IMR-90 (cell line): Measurements from ENCODE around the gene PPIB. TPM values are rescaled to one million over a fixed set of nuclear protein-coding genes. Genes with fewer than 3 reads are reported as not detected.

Experiments
- ATAC-seq: fragments of 200-7000 bp; cut with Tn5 transposase; 2 replicates; pipeline ENCODE4 v1.9.1; 2020; ENCODE audit warnings: low read depth, mild to moderate bottlenecking, moderate library complexity
- BruUV-seq: library from RNA; stranded (reverse); fragments of 400-500 nt; replicated peaks from 2 replicates; lab custom pipeline; 2021; lab: Mats Ljungman, UMichigan
- CTCF ChIA-PET: fragments of 300-600 bp; formaldehyde crosslinking; extraction: SDS; loops from one replicate; lab custom pipeline; 2021; ENCODE audit warnings: antibody characterized with exemption; lab: Yijun Ruan, JAX
- POLR2A ChIA-PET: fragments of 300-600 bp; sonication (Branson Sonifier 250); formaldehyde crosslinking; loops from one replicate; lab custom pipeline; 2022; ENCODE audit warnings: antibody characterized with exemption; ENCODE audit not compliant: unreplicated experiment; lab: Charles Lee
- DNase-seq: peaks from one replicate; pipeline ENCODE4 v3.0.0; 2013
- H2AFZ ChIP-seq: replicated peaks from 2 replicates; pipeline ENCODE3; 2013; ENCODE audit warnings: low read length, mild to moderate bottlenecking; ENCODE audit not compliant: poor library complexity
- H2AK5ac ChIP-seq: 2 replicates; pipeline ENCODE4 v1.6.1; 2013; ENCODE audit warnings: low read depth, low read length, inconsistent platforms
- H2AK9ac ChIP-seq: replicated peaks from 2 replicates; pipeline ENCODE3; 2013; ENCODE audit warnings: mild to moderate bottlenecking, low read depth, low read length, moderate library complexity; ENCODE audit not compliant: poor library complexity
- H2BK120ac ChIP-seq: 2 replicates; pipeline ENCODE4 v1.6.1; 2013; ENCODE audit warnings: low read depth, low read length, inconsistent platforms
- H2BK15ac ChIP-seq: 3 replicates; pipeline ENCODE4 v1.6.1; 2013; ENCODE audit warnings: low read depth, low read length, inconsistent platforms
- H2BK20ac ChIP-seq: 2 replicates; pipeline ENCODE4 v1.6.1; 2013; ENCODE audit warnings: low read depth, mild to moderate bottlenecking, inconsistent platforms, low read length, moderate library complexity
- H2BK5ac ChIP-seq: 2 replicates; pipeline ENCODE4 v1.6.1; 2013; ENCODE audit warnings: mild to moderate bottlenecking, low read depth, low read length, inconsistent platforms; ENCODE audit not compliant: poor library complexity, severe bottlenecking
- H3K14ac ChIP-seq: replicated peaks from 2 replicates; pipeline ENCODE4 v1.6.1; 2013; ENCODE audit warnings: low read depth, low read length, inconsistent platforms
- H3K18ac ChIP-seq: 2 replicates; pipeline ENCODE4 v1.6.1; 2013; ENCODE audit warnings: low read depth, low read length, control low read depth
- H3K23ac ChIP-seq: 2 replicates; pipeline ENCODE4 v1.6.1; 2013; ENCODE audit warnings: low read depth, low read length, inconsistent platforms
- H3K27ac ChIP-seq: 2 replicates; pipeline ENCODE4 v1.5.1; 2013; ENCODE audit warnings: mild to moderate bottlenecking, control low read depth, low read length; ENCODE audit not compliant: insufficient read depth
- H3K27me3 ChIP-seq: 2 replicates; pipeline ENCODE4 v1.6.1; 2013; ENCODE audit warnings: low read length; ENCODE audit not compliant: control insufficient read depth, insufficient read depth
- H3K36me3 ChIP-seq: 2 replicates; pipeline ENCODE4 v1.6.1; 2013; ENCODE audit warnings: low read length, mixed read lengths; ENCODE audit not compliant: control insufficient read depth, insufficient read depth
- H3K4ac ChIP-seq: 2 replicates; pipeline ENCODE4 v1.6.1; 2013; ENCODE audit warnings: low read depth, low read length, inconsistent platforms
- H3K4me1 ChIP-seq: 2 replicates; pipeline ENCODE4 v1.6.1; 2013; ENCODE audit warnings: low read length, mixed read lengths; ENCODE audit not compliant: control insufficient read depth, insufficient read depth
- H3K4me2 ChIP-seq: 2 replicates; pipeline ENCODE4 v1.6.1; 2013; ENCODE audit warnings: low read depth, mild to moderate bottlenecking, control low read depth, low read length, moderate library complexity
- H3K4me3 ChIP-seq: 2 replicates; pipeline ENCODE4 v1.5.1; 2013; ENCODE audit warnings: low read depth, mild to moderate bottlenecking, control low read depth, low read length, moderate library complexity; ENCODE audit not compliant: insufficient read depth
- H3K56ac ChIP-seq: 2 replicates; pipeline ENCODE4 v1.6.1; 2013; ENCODE audit warnings: low read length, inconsistent platforms; ENCODE audit not compliant: insufficient read depth; ENCODE audit errors: extremely low read depth
- H3K79me1 ChIP-seq, 2 experiments: 2 replicates each; pipeline ENCODE4 v1.6.1; 2013; ENCODE audit warnings: low read length in 2 of 2, inconsistent platforms in 1 of 2, low read depth in 1 of 2
- H3K9ac ChIP-seq: 2 replicates; pipeline ENCODE4 v1.6.1; 2013; ENCODE audit warnings: low read depth, low read length, control low read depth
- H3K9me1 ChIP-seq: 2 replicates; pipeline ENCODE4 v1.6.1; 2013; ENCODE audit warnings: low read length, inconsistent platforms; ENCODE audit not compliant: insufficient read depth
- H3K9me3 ChIP-seq: 2 replicates; pipeline ENCODE4 v1.6.1; 2013; ENCODE audit warnings: low read length; ENCODE audit not compliant: control insufficient read depth, insufficient read depth
- H4K20me1 ChIP-seq: 2 replicates; pipeline ENCODE4 v1.6.1; 2013; ENCODE audit warnings: low read length, inconsistent platforms; ENCODE audit not compliant: insufficient read depth
- H4K5ac ChIP-seq: 2 replicates; pipeline ENCODE4 v1.6.1; 2013; ENCODE audit warnings: mild to moderate bottlenecking, low read depth, low read length, control low read depth
- H4K8ac ChIP-seq, 2 experiments: 2 replicates each; pipeline ENCODE4 v1.6.1; 2013; ENCODE audit warnings: low read depth in 2 of 2, low read length in 2 of 2, control low read depth in 1 of 2, inconsistent platforms in 1 of 2
- H4K91ac ChIP-seq: 2 replicates; pipeline ENCODE4 v1.6.1; 2013; ENCODE audit warnings: low read depth, low read length, inconsistent platforms; ENCODE audit not compliant: insufficient read depth
- BHLHE40 ChIP-seq: fragments of 150-350 bp; IDR thresholded peaks from 2 replicates; pipeline ENCODE4 v1.6.1; 2016; ENCODE audit warnings: mild to moderate bottlenecking, low read depth, low read length
- CEBPB ChIP-seq: IDR thresholded peaks from 2 replicates; pipeline ENCODE4 v1.6.1; 2012; ENCODE audit warnings: low read depth, low read length, improper control_type of control experiment
- CHD1 ChIP-seq: IDR thresholded peaks from 2 replicates; pipeline ENCODE4 v1.6.1; 2012; ENCODE audit warnings: low read depth, low read length, improper control_type of control experiment
- ELK1 ChIP-seq: fragments of 150-350 bp; IDR thresholded peaks from 2 replicates; pipeline ENCODE4 v1.6.1; 2016; ENCODE audit warnings: low read depth, mild to moderate bottlenecking, low read length, moderate library complexity, borderline replicate concordance
- FOS ChIP-seq: fragments of 150-350 bp; IDR thresholded peaks from 2 replicates; pipeline ENCODE4 v1.6.1; 2016; ENCODE audit warnings: low read depth, low read length
- MAFK ChIP-seq: IDR thresholded peaks from 2 replicates; pipeline ENCODE4 v1.6.1; 2012; ENCODE audit warnings: low read depth, low read length, improper control_type of control experiment
- MAZ ChIP-seq: IDR thresholded peaks from 2 replicates; pipeline ENCODE4 v1.6.1; 2012; ENCODE audit warnings: low read depth, mild to moderate bottlenecking, low read length, improper control_type of control experiment, moderate library complexity, borderline replicate concordance
- MXI1 ChIP-seq: IDR thresholded peaks from 2 replicates; pipeline ENCODE4 v1.6.1; 2012; ENCODE audit warnings: low read depth, mild to moderate bottlenecking, low read length, moderate library complexity, borderline replicate concordance
- NFE2L2 ChIP-seq: fragments of 150-350 bp; IDR thresholded peaks from 2 replicates; pipeline ENCODE4 v1.6.1; 2016; ENCODE audit warnings: low read depth, mild to moderate bottlenecking, low read length
- POLR2A ChIP-seq: IDR thresholded peaks from 2 replicates; pipeline ENCODE4 v1.6.1; 2012; ENCODE audit warnings: mild to moderate bottlenecking, low read depth, low read length
- RAD21 ChIP-seq: IDR thresholded peaks from 2 replicates; pipeline ENCODE4 v1.6.1; 2012; ENCODE audit warnings: low read length, improper control_type of control experiment
- RCOR1 ChIP-seq: IDR thresholded peaks from 2 replicates; pipeline ENCODE4 v1.6.1; 2012; ENCODE audit warnings: mild to moderate bottlenecking, low read length, improper control_type of control experiment; ENCODE audit not compliant: insufficient replicate concordance
- RFX5 ChIP-seq: IDR thresholded peaks from 2 replicates; pipeline ENCODE4 v1.8.0; 2012; ENCODE audit warnings: low read depth, mild to moderate bottlenecking, low read length, moderate library complexity
- USF2 ChIP-seq: fragments of 150-350 bp; IDR thresholded peaks from 2 replicates; pipeline ENCODE4 v1.6.1; 2017; ENCODE audit warnings: mild to moderate bottlenecking, antibody characterized with exemption, low read length, low read depth
- WGBS, 2 experiments: methylation state at CpG; one replicate each; pipeline versions ENCODE4 v1.1.5 to v1.1.7; 2013; ENCODE audit warnings: missing lambda C conversion rate in 2 of 2; ENCODE audit not compliant: insufficient read length in 1 of 2; ENCODE audit errors: extremely low coverage in 2 of 2; 5-methylcytosine and 5-hydroxymethylcytosine counted together
- dilution Hi-C: fragments of 300-500 bp; cut with HindIII; formaldehyde crosslinking; loops from one replicate; pipeline ENCODE4 v1.14.3; 2018; ENCODE audit warnings: low sequenced_read_pairs; ENCODE audit not compliant: unreplicated experiment
- in situ Hi-C: fragments of 300-500 bp; cut with MboI; formaldehyde crosslinking; loops from 3 replicates; pipeline ENCODE4 v1.14.3; 2019; ENCODE audit warnings: low sequenced_read_pairs, inconsistent platforms, mixed read lengths
- intact Hi-C: fragments of 100-400 bp; cut with micrococcal nuclease; formaldehyde crosslinking; loops from 2 replicates; pipeline ENCODE4 v1.10.0; 2022
- polyA plus RNA-seq, 3 experiments: library from polyadenylated mRNA; depleted of rRNA; stranded (reverse); fragments of >200 nt; gene quantifications; 2 replicates each; pipeline ENCODE4 v1.2.3, GENCODE V29; 2012; ENCODE audit warnings: low replicate concordance in 1 of 3
- total RNA-seq: library from RNA; depleted of rRNA; stranded (reverse); fragments of >200 nt; gene quantifications from 2 replicates; pipeline ENCODE4 v1.2.3, GENCODE V29; 2012
- TF ChIP-seq, protein P1 (sequence below): conservative IDR thresholded peaks from 2 replicates; pipeline ENCODE4 v1.5.1; 2012; ENCODE audit warnings: mild to moderate bottlenecking, low read depth, low read length, improper control_type of control experiment

Gene PPIB
- total and polyA plus RNA-seq, 2 of the 4 experiments (the other 2 are of a cell fraction): 1,358 to 1,682 TPM

GRCh38 chr15:64197425-64197824 is 34.6 kb upstream of the PPIB start:
- BruUV-seq: no TSS peak
- H4K5ac ChIP-seq: no peak overlapping the region
- no peak overlapping the region for H3K14ac ChIP-seq
- no peak overlapping the region for H4K8ac ChIP-seq
- H3K79me1 ChIP-seq: peaks cover 0 to 4% of the 10 kb centered on the region in 2 experiments; a peak in 3 of 4 replicates
- no peak overlapping the region for H2BK15ac ChIP-seq
- no peak overlapping the region for H3K23ac ChIP-seq
- DNase-seq (no peak), ATAC-seq (no peak)
- no peaks in the 10 kb centered on the region for H4K20me1 ChIP-seq
- H3K18ac ChIP-seq: no peak overlapping the region
- H3K27ac ChIP-seq: no peak overlapping the region
- ChIA-PET CTCF (interaction anchor here (0.5 kb wide), 1 partner anchor 76 kb away, joined by 4 read pairs; no protein-coding TSS in a partner anchor), POLR2A (no interaction called here)
- H2BK5ac ChIP-seq: no peak overlapping the region
- H3K36me3 ChIP-seq: peaks cover 14% of the 10 kb centered on the region
- no peak overlapping the region for H3K4me3 ChIP-seq
- H3K4me2 ChIP-seq: no peak overlapping the region
- in situ Hi-C loops: loop anchor here (25.0 kb wide), 1 partner anchor 465 kb away; no protein-coding TSS in a partner anchor
- intact Hi-C loops: no loop called here
- no peaks in the 10 kb centered on the region for H3K9me3 ChIP-seq
- H3K9ac ChIP-seq: no peak overlapping the region
- H2AK5ac ChIP-seq: no peak overlapping the region
- H2BK120ac ChIP-seq: no peak overlapping the region
- H3K9me1 ChIP-seq: no peaks in the 10 kb centered on the region; the same call in 1 of the 2 replicates
- TF ChIP-seq, protein P1, sequence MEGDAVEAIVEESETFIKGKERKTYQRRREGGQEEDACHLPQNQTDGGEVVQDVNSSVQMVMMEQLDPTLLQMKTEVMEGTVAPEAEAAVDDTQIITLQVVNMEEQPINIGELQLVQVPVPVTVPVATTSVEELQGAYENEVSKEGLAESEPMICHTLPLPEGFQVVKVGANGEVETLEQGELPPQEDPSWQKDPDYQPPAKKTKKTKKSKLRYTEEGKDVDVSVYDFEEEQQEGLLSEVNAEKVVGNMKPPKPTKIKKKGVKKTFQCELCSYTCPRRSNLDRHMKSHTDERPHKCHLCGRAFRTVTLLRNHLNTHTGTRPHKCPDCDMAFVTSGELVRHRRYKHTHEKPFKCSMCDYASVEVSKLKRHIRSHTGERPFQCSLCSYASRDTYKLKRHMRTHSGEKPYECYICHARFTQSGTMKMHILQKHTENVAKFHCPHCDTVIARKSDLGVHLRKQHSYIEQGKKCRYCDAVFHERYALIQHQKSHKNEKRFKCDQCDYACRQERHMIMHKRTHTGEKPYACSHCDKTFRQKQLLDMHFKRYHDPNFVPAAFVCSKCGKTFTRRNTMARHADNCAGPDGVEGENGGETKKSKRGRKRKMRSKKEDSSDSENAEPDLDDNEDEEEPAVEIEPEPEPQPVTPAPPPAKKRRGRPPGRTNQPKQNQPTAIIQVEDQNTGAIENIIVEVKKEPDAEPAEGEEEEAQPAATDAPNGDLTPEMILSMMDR: no peak
- TF ChIP-seq NFE2L2 (no peak), BHLHE40 (no peak), MAFK (no peak), FOS (no peak), USF2 (no peak), ELK1 (no peak), MAZ (no peak), CEBPB (no peak), RAD21 (no peak), RFX5 (no peak), POLR2A (no peak), CHD1 (no peak), MXI1 (no peak), RCOR1 (no peak)
- dilution Hi-C loops: no loop called here
- no CpG with 5 or more reads among the region's 1 CpG for WGBS, 2 experiments
- H2BK20ac ChIP-seq: no peak overlapping the region
- H2AK9ac ChIP-seq: no peak overlapping the region
- H3K27me3 ChIP-seq: no peaks in the 10 kb centered on the region
- H3K4ac ChIP-seq: no peak overlapping the region
- no peak overlapping the region for H3K56ac ChIP-seq
- no peaks in the 10 kb centered on the region for H3K4me1 ChIP-seq
- no peak overlapping the region for H2AFZ ChIP-seq
- H4K91ac ChIP-seq: no peak overlapping the region
